Right cardiac atrium (tissue), 5 donors: Measurements from ENCODE around the gene ITGB3. TPM values are rescaled to one million over a fixed set of nuclear protein-coding genes. Genes with fewer than 3 reads are reported as not detected.

Experiments used
- ATAC-seq, 2 donors: fragments of 200-7000 bp; cut with Tn5 transposase; one replicate each; pipeline versions ENCODE4 v1.8.0 to v1.9.1; 2020; ENCODE audit warnings: moderate library complexity in 2 of 2, mild to moderate bottlenecking in 1 of 2
- DNase-seq, 3 donors: peaks; one replicate each; pipeline ENCODE4 v3.0.0-alpha.2; 2020
- H3K27ac ChIP-seq: one replicate; pipeline ENCODE4 v1.5.1; 2013; ENCODE audit warnings: mild to moderate bottlenecking, low read length, control low read depth, moderate library complexity
- H3K27me3 ChIP-seq: one replicate; pipeline ENCODE4 v1.6.1; 2013; ENCODE audit not compliant: control insufficient read depth, insufficient read depth
- H3K4me1 ChIP-seq: one replicate; pipeline ENCODE4 v1.6.1; 2013; ENCODE audit warnings: low read length; ENCODE audit not compliant: control insufficient read depth, insufficient read depth
- H3K4me3 ChIP-seq: one replicate; pipeline ENCODE4 v1.5.1; 2013; ENCODE audit warnings: low read length, control low read depth
- H3K9me3 ChIP-seq: one replicate; pipeline ENCODE4 v1.6.1; 2013; ENCODE audit warnings: low read length; ENCODE audit not compliant: control insufficient read depth
- WGBS: extraction: QIAGEN DNeasy Blood & Tissue Kit; methylation state at CpG from one replicate; pipeline ENCODE4 v1.1.7; 2013; 5-methylcytosine and 5-hydroxymethylcytosine counted together
- intact Hi-C, 4 donors: fragments of 100-400 bp; cut with DNase I; formaldehyde crosslinking; loops; one replicate each; pipeline versions ENCODE4 v1.11.0 to v1.14.0; 2022 to 2023
- polyA plus RNA-seq: library from polyadenylated mRNA; stranded (reverse); fragments of 200-250 nt; gene quantifications from one replicate; pipeline ENCODE4 v1.2.3, GENCODE V29; 2013
- total RNA-seq, 4 donors: library from RNA; stranded (reverse); fragmentation: NEBNext Ultra II Directional; extraction: Animal tissue kit (Norgen Biotek cat#: 25700); gene quantifications; one replicate each; pipeline ENCODE4 v1.2.1, GENCODE V29; 2021
- donor health status: healthy with polysubstance abuse.
- donor health status: DM: no; HTN: yes; CAD: no.
- donor health status: DM: no; HTN: no; CAD: no.
- donor health status: DM: no; HTN: yes; CAD: no; lungs with severe emphysema.
- donor health status: DM: yes; HTN: yes; CAD: no.

The ITGB3 gene
- total and polyA plus RNA-seq, 5 donors, result 2.3 to 11.9 (median 6.3) TPM

- no peak for ATAC-seq
- DNase-seq, result no peak
- no peak overlapping the region for H3K27ac ChIP-seq
- H3K9me3 ChIP-seq, result no peaks in the 10 kb centered on the region
- intact Hi-C loops, result loop anchor here in 1 of 4 donors (5.0 kb wide), 1 partner anchor 58 kb away; no protein-coding TSS in a partner anchor
- peaks cover 8% of the 10 kb centered on the region for H3K4me1 ChIP-seq
- H3K4me3 ChIP-seq, result no peak overlapping the region
- H3K27me3 ChIP-seq, result no peaks in the 10 kb centered on the region
- WGBS, result 68% methylated on average over 2 of the region's 2 CpGs
These were observed 8.9 kb upstream of the ITGB3 start for GRCh38 chr17:47244697-47245096.

GRCh38 chr17:47246120-47246519 is 7.5 kb upstream of the ITGB3 start:
- intact Hi-C loops, result no loop called here
- Histone ChIP-seq H3K27me3 (no peaks in the 10 kb centered on the region), H3K4me3 (no peak overlapping the region), H3K27ac (no peak overlapping the region), H3K4me1 (no peaks in the 10 kb centered on the region), H3K9me3 (no peaks in the 10 kb centered on the region)
- DNase-seq (no peak), ATAC-seq (no peak)
- 76% methylated on average over 2 of the region's 2 CpGs for WGBS

DNA sequence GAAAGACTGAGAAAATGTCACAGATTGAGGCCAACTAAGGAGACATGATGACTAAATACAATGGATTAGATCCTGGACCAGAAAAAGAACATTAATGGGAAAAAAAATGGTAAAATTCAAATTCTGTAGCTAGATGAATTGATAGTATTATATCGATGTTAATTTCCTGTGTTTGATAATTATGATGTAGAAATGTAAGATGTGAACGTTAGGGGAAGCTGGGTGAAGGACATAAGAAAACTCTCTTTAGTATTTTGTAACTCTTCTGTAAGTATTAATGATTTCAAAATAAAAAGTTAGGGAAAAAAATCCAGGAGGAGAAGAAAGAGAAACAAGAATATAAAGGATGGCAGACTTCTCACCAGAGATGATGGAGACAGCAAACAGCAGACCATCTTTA is 2.8 kb upstream of the ITGB3 start:
- peaks cover 3% of the 10 kb centered on the region for H3K4me1 ChIP-seq
- H3K27me3 ChIP-seq, result no peaks in the 10 kb centered on the region
- ATAC-seq (no peak), DNase-seq (no peak)
- intact Hi-C loops, result no loop called here
- H3K27ac ChIP-seq, result no peak overlapping the region
- H3K9me3 ChIP-seq, result no peaks in the 10 kb centered on the region
- no peak overlapping the region for H3K4me3 ChIP-seq
- 87% methylated on average over 2 of the region's 2 CpGs for WGBS

DNA sequence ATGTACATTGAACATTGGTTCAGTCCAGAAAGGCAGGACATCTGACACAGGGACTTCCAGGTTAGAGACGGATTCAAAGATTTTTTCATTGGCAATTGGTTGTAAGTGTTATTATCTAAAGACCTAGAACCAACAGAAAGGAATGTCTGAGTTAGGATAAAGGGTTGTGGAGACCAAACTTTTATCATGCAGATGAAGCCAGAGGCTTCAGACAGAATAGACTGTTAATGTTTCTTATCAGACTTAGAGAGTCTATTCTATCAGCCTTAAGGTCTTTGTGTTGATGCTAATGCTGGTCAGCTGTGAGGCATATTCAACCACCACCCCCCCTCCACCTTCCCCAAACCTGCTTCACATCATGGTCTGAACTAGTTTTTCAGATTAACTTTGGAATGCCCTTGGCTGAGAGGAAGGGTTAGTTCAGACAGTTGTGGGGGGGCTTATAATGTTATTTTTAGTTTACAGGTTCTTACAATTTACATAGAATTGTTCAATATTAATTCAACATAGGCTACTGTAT is 2.1 kb upstream of the ITGB3 start:
- DNase-seq (no peak), ATAC-seq (no peak)
- WGBS, result 93% methylated on average over 1 of the region's 1 CpG
- intact Hi-C loops, result no loop called here
- no peak overlapping the region for H3K27ac ChIP-seq
- no peaks in the 10 kb centered on the region for H3K27me3 ChIP-seq
- peaks cover 3% of the 10 kb centered on the region for H3K4me1 ChIP-seq
- no peak overlapping the region for H3K4me3 ChIP-seq
- no peaks in the 10 kb centered on the region for H3K9me3 ChIP-seq

DNA sequence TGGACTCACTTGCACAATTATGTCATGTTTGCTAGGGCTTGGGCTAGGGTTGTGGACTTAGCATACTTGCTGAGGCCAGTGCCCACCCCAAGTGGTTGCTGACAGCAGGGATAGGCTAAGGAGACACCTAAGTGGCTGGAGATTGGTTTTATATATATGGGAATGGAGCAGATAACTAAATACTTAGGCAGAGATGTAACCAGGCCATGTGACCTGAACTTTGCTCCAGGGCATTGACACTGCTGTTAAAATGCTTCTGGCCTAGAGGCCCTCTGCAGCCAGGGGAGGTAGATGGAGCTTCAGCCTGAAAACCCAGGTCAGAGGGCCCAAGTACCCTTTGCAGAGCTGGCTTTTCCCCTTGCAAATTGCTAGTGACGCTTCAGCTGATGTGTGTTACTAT is 1.4 kb upstream of the ITGB3 start:
- ATAC-seq, result no peak
- Histone ChIP-seq H3K4me1 (peaks cover 3% of the 10 kb centered on the region), H3K4me3 (no peak overlapping the region), H3K27me3 (no peaks in the 10 kb centered on the region), H3K27ac (no peak overlapping the region), H3K9me3 (no peaks in the 10 kb centered on the region)
- intact Hi-C loops, result no loop called here
- 84% methylated on average over 1 of the region's 1 CpG for WGBS
- DNase-seq, result no peak

- H3K9me3 ChIP-seq, result no peaks in the 10 kb centered on the region
- peaks cover 3% of the 10 kb centered on the region for H3K4me1 ChIP-seq
- H3K27ac ChIP-seq, result no peak overlapping the region
- intact Hi-C loops, result no loop called here
- H3K4me3 ChIP-seq, result peak overlapping the region; percentile 94
- ATAC-seq (no peak), DNase-seq (no peak)
- 73% methylated on average over 10 of the region's 10 CpGs for WGBS
- no peaks in the 10 kb centered on the region for H3K27me3 ChIP-seq
These were observed 688 bp upstream of the ITGB3 start for GRCh38 chr17:47252766-47253512.

DNA sequence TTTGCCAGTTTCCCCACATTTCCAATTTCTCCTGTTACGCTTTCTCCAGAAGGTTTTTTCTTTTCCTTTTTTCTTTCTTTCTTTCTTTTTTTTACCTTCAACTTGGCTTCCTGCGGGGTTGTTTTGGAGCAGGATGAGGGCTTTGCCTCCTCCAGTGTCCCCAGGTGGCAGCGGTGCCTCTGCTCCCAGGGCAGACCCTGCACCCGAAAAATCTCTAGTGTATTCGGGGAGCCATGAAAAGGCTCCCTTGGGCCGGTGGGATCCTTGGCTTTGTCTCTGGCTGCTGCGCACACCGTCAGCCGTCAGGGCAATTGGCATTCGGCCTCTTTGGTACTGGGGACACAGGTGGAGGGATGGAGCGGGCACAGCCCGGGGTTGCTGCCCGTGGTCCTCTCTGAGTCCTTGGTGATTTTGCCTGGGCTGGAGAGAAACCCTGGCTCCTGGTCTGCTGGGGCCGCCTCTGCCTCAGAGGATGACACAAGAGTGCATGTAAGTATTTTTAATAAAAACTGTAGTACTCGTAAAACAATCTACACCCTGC is 846 bp downstream of the ITGB3 start:
- Histone ChIP-seq H3K9me3 (no peaks in the 10 kb centered on the region), H3K27me3 (no peaks in the 10 kb centered on the region), H3K4me3 (peak overlapping the region; percentile 94), H3K27ac (no peak overlapping the region), H3K4me1 (peaks cover 3% of the 10 kb centered on the region)
- ATAC-seq (no peak), DNase-seq (no peak)
- intact Hi-C loops, result no loop called here
- WGBS, result 36% methylated on average over 15 of the region's 15 CpGs

GRCh38 chr17:47257651-47258339 is 4.2 kb downstream of the ITGB3 start:
- no peak for ATAC-seq
- no peak overlapping the region for H3K27ac ChIP-seq
- H3K27me3 ChIP-seq, result no peaks in the 10 kb centered on the region
- 44% methylated on average over 9 of the region's 9 CpGs for WGBS
- no peak for DNase-seq
- intact Hi-C loops, result no loop called here
- H3K4me3 ChIP-seq, result no peak overlapping the region
- no peaks in the 10 kb centered on the region for H3K9me3 ChIP-seq
- H3K4me1 ChIP-seq, result peaks cover 3% of the 10 kb centered on the region

DNA sequence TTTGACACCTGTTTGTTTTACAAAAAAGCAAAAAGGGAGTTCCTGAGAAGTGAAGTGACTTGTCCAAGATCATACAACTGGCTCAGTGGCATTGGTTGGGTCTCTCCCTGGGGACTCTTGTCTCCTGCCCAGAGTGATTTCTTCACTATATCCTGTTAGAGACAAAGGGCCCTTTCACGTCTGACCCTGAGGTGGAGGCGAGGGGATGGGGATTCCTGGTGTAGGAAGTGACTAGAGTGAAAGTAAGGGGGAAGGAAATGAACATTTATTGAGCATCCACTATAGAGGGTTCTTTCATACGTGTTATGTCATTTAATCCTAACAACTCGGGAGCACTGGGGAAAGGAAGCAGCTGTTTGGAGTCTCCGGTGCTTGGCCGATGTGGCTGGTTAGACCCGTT is 9.0 kb downstream of the ITGB3 start:
- Histone ChIP-seq H3K27ac (no peak overlapping the region), H3K4me1 (peaks cover 7% of the 10 kb centered on the region), H3K4me3 (no peak overlapping the region), H3K9me3 (no peaks in the 10 kb centered on the region), H3K27me3 (no peaks in the 10 kb centered on the region)
- intact Hi-C loops, result no loop called here
- WGBS, result 60% methylated on average over 7 of the region's 7 CpGs
- DNase-seq (no peak), ATAC-seq (no peak)

GRCh38 chr17:47264166-47264565 is 10.5 kb downstream of the ITGB3 start:
- Histone ChIP-seq H3K27me3 (no peaks in the 10 kb centered on the region), H3K4me3 (no peak overlapping the region), H3K9me3 (no peaks in the 10 kb centered on the region), H3K27ac (no peak overlapping the region), H3K4me1 (peaks cover 7% of the 10 kb centered on the region)
- intact Hi-C loops, result no loop called here
- no peak for DNase-seq
- no peak for ATAC-seq
- WGBS, result 95% methylated on average over 2 of the region's 2 CpGs

- Histone ChIP-seq H3K4me3 (no peak overlapping the region), H3K27ac (no peak overlapping the region), H3K4me1 (peaks cover 7% of the 10 kb centered on the region), H3K27me3 (no peaks in the 10 kb centered on the region), H3K9me3 (no peaks in the 10 kb centered on the region)
- intact Hi-C loops, result no loop called here
- DNase-seq (no peak), ATAC-seq (peak in 1 of 2 donors; percentile 84)
- WGBS, result 75% methylated on average over 2 of the region's 2 CpGs
These were observed 12.4 kb downstream of the ITGB3 start for GRCh38 chr17:47265983-47266541.
